HG03565 (cell line): ENCODE data around the gene PSEN1.
A peak's percentile ranks its signal among the peaks of the same experiment; 100 is the strongest.

ENCODE experiments used
- ATAC-seq: cut with Tn5 transposase; IDR thresholded peaks from one replicate; pipeline ENCODE4 v1.9.1; 2021; ENCODE audit warnings: mild to moderate bottlenecking, moderate library complexity; ENCODE audit not compliant: unreplicated experiment

The PSEN1 gene

DNA sequence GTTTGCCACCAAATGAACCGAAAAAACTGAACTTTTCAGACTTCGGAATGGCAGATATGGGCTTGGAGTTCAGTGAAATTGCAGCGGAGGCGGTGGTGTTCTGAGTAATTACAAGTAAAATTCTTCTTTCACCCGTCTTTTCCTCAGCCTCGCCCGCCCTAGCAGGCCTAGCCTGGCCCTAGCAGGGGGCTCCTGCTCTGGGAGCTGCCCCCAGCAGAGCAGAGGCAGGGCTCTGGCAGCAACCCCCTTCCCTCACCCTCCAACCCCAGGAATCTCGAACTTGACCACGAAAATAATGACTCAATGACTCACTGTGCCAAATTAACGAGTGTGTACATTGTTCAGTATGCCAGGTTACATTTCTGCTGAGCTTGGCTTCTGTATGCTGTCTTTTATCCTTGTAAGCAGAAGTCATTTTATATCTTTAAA is 102.1 kb downstream of the PSEN1 start:
- ATAC-seq = no peak

DNA sequence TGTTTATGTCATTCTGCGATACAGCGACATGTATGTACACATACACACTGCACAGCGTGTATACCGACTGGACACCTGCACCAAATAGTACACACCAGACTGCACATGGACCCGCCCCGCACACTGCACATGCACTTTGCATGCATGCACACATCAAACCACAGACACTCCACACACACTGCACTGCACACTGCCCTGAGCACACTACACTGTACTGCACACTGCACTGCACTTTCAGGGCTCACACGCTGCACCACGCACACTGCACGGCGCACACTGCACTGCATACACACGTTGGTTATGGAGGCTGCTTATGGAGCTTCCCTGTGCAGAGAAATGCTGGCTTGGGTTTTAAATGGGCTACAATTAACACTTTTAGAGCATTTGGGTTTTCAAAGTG is 102.6 kb downstream of the PSEN1 start:
- no peak for ATAC-seq

DNA sequence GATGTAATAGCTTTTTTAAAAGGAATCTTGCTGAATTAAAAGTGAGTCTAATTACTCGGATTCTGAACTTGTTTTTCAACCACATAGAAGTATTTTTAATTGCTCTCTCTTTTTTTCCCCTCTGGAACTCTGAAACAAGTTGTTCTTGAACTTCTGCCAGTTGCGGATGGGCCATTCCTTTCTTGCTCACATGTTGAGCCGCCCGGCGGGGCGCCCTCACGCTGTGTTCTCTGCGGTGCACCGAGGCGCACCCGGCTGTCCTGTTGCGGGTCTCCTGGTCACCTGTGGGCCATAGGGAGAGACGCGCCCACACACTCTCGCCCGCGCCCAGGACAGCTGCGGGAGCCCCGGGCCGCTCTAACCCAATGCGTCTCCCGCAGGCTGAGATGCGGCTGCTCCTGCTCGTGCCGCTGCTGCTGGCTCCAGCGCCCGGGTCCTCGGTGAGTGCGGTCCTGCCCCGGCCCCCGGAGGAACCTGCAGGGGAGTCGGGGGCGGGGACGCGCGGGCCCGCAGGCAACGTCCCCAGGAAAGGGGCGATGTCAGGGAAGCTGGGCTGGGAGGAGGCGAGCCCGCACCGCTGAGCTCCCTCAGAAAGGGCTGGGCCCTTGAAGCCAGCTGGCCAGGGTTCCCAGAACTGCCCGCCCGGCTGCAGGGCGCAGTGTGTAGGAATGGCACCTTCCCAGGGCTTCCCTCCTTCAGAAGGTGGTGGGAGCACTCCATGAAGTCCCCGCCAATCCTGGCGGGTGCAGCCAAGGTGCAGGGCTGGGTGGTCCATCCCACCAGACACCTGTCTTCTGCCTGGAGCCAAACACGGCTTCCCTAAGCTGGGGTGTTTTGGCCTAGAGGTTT is 103.3 kb downstream of the PSEN1 start:
- ATAC-seq = no peak

DNA sequence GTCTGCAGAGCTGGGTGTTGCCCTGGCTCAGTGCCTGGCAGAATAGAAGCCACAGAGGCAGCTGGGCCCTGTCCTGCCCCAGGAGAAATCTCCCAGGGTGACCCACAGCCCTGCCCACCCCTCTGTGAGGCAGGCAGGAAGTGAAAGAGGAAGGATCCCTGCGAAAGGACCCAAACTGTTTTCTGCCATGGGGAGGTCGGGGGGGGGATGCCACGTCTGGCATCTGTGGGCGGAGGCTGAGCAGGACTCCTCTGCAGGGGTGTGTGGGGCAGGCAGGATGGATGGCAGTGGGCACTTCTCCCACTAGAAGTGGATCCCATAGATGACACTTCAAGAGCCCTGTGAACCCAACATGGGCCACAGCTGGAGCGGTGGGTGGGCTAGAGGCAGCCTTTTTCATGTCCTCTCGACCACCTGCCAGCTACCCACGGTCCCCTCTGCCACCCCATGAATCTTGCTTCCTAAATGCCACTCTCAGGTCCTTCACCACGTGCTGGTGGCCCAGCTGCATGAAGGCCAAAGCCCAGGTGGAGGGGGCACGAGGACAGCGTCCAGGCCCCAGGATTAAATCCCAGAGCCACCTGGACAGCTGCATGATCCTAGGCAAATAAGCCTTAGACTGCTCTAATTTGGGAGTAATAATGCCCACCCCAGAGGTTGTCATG is 104.6 kb downstream of the PSEN1 start:
- ATAC-seq = no peak

DNA sequence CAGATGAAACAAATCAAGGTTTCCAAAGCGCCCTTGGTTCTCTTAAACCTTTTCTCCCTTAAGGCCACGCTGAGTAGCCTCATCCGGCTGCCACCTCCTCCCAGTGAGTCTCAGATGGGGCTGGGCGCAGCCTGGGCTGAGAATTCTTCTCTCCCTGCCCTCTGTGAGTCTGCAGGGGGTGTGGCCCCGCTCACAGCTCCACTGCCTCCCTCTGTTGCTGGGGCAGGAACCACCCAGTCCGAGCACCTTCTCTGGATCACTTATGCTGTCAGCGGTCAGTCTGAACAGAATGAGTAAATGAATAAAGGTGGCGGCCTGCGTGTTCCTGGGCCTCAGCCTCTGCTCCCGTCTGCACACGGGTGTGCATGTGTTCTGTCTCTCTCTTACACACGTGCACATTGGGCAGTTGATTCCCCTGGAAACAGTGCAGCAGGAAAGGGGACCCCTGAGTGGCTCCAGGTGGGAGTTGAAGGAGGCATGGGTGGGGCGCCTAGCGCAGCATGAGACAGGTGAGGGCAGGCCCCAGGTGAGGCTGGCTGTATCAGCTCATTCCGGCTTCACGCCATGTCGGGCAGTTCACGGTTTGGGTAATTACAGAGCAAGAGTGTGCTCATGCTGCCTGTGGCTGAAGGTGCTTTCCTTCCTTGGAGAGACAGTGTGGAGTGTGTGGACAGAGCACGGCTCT is 105.3 kb downstream of the PSEN1 start:
- ATAC-seq = no peak

DNA sequence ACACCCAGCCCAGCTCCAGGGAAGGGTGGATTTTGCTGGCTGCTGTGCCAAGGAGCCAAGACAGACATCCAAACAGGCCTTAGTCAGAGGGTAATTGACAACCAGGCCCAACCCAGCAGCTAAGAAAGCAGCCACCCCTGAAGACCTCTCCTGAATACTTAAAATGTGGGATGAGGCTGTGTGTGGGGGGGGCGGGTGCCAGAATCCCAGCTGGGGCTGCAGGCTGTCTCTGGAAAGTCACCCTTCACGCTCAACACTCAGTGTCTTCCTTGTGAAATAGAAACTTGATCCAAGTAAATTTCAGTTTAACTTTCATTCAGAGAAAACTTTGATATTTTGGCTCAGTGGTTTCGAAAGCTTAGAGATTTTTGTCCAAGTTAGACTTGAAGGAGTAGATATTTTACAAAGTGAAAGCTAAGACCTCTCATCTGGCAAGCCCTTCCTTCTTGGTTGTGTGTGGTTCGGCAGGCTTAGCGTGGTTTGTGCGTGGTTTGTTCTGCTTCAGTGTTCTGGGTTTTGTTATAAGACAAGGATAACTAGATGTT is 106.1 kb downstream of the PSEN1 start:
- ATAC-seq = no peak

DNA sequence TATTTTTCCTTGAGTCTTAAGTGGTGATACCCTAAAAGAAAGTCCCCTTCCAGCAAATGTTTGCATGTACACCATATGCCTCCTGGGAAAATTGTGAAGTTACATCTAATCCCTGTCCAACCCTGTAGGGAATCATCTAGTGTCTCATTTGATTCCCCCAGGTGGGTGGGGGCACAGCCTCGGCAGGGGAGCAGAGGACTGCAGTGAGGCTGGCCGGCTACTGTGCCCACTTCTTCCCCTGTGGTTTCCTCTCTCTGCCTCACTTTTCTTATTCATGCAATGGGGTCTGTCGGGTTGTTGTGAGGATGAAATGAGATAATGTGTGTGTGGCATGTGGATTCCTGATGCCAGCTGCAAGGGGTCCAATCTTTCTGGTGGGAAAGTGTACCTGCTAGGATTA is 107.0 kb downstream of the PSEN1 start:
- ATAC-seq = no peak

DNA sequence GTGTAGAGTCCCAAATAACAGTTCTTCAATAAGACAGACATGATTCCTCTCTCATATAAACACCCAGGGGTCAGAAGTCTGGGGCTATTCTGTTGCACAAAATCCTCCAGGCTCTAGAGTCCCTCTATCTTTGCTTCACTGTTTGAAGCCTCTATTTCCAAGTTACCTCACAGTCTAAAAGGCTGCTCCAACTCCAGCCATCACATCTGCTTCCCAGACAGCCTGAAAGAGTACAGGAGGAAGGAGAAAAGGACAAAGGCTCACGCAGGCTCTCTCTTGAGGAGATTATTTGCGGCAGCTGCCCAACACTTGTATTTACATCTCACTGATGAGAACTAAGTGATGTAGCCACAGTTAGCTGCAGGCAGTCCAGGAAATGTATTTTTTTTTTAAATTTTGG is 107.4 kb downstream of the PSEN1 start:
- no peak for ATAC-seq

DNA sequence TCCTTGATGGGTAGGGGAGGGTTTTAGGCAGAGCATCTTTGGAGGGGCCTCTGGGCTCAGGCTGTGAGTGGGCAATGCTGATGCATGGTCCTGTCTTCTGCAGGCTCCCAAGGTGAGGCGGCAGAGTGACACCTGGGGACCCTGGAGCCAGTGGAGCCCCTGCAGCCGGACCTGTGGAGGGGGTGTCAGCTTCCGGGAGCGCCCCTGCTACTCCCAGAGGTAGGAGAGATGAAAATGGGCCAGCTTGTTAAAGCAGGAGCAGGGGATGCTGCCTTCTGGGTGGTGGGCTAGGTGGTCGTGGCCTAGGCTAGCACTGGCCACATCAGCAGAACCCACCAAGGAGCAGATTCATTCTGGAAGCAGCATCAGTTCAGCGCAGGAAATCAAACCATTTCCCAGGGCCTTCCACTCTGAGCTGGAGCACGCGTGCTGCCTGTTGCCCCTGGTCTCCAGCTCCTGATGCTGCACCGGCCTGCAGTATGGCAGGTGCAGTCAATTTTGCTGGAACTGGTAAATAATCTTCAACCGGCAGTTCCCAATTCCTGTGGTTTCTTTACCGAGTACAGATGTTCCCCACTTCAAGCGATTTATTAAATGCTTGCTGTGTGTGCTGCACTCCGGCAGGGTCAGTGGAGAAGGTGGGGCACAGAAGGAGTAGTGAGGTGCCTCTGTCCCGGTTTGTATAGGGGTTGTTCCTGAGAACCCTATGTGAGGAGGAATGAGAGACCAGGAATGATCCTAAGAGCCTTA is 108.4 kb downstream of the PSEN1 start:
- ATAC-seq = no peak

DNA sequence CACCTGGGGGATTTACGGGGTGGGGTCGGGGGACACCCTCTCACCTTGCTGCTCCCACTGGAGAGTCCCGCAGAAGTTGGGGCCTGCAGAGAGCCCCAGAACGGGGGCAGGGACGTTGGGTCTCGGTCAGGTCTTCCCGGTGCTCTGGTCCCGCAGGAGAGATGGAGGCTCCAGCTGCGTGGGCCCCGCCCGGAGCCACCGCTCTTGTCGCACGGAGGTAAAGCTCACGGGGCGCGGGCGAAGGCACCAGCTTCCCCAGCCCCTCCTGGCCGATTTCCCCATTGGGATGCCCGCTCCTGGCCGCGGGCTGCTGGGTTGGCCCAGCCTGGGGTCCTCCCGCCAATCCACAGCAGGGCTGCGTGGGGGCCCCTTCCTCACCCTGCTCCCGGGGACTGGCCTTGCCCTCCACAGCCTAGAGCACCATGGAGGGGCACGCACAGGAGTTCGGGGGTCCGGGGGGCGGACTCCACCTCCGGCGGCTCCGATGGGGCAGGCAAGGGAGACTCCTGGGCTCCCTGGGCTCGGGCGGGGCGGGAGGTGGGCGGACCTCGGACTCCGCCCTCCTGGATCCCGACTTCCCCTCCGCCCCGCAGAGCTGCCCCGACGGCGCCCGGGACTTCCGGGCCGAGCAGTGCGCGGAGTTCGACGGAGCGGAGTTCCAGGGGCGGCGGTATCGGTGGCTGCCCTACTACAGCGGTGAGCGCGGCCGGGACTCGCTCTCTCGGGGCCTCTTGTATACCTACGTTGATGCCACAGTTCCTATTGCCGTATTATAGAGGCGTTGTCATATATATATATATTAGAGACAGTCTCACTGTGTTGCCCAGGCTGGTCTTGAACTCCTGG is 109.4 kb downstream of the PSEN1 start:
- peak; percentile 40 for ATAC-seq

DNA sequence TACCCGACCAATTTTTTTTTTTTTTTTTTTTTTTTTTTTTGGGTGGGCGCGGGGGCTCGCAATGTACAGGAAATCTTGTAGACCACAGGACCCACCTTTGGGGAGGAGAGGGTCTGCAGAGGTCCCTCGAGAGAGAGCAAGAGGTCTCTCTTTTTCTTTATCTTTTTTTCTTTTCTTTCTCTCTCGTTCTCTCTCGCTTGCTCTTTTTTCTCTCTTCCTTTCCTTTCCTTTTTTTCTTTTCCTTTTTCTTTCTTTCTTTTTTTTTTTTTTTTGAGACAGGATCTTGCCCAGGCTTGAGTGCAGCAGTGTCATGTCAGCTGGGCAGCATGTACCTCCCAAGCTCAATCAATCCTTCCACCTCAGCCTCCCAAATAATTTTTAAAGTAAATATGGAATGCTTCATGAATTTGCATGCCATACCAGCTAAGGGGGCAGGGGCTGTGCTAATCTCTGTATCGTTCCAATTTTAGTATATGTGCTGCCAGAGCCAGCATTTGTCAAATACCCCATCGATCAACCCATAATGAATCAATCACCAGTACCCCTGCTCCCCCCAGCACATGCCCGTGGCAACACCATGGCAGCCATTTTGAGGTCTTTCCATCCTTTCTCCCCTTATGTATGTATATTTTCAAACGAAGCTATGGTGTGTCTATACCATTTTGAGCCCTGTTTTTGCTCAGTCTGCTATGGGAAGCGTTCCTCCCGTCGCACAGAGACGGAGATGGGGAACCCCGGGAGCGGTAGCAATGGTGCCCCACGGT is 110.3 kb downstream of the PSEN1 start:
- no peak for ATAC-seq

DNA sequence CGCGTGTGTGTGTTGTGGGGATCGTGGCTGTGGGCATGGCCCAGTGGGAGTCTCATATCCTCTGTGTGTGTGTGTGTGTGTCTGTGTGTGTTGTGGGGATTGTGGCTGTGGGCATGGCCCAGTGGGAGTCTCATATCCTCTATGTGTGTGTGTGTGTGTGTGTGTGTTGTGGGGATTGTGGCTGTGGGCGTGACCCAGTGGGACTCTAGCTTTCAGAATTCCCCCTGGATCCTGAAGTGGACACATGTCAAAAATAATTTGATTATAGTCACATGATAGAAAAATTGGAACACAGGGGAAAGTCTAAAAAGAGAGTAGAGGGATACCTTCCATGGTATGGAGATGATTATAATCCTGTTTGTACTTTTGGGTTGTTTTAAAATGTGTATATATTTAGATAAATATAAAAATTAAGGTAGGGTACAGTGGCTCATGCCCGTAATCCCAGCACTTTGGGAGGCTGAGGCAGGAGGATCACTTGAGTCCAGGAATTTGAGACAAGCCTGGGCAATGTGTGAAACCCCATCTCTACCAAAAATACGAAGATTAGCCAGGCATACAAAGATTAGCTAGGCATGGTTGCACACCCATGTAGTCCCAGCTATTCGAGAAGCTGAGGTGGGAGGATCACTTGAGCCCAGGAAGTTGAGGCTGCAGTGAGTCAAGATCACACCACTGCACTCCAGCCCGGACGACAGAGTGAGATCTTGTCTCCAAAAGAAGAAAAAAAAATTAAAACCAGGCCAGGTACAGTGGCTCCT is 112.0 kb downstream of the PSEN1 start:
- ATAC-seq = peak; percentile 33

DNA sequence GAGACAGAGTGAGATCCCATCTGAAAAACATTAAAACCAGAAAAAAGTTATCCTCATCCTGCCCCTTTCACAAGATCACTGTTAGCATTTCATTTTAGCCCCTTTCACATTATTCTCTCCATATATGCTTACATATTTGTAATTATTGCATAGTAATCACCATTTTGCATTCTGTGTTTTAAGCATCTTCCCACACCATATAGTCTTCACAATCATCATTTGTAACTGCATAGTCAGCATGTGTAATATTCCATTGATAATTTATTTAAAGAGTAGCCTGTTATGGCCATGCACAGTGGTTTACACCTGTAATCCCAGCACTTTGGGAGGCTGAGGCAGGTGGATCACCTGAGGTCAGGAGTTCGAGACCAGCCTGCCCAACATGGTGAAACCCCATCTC is 112.8 kb downstream of the PSEN1 start:
- no peak for ATAC-seq

DNA sequence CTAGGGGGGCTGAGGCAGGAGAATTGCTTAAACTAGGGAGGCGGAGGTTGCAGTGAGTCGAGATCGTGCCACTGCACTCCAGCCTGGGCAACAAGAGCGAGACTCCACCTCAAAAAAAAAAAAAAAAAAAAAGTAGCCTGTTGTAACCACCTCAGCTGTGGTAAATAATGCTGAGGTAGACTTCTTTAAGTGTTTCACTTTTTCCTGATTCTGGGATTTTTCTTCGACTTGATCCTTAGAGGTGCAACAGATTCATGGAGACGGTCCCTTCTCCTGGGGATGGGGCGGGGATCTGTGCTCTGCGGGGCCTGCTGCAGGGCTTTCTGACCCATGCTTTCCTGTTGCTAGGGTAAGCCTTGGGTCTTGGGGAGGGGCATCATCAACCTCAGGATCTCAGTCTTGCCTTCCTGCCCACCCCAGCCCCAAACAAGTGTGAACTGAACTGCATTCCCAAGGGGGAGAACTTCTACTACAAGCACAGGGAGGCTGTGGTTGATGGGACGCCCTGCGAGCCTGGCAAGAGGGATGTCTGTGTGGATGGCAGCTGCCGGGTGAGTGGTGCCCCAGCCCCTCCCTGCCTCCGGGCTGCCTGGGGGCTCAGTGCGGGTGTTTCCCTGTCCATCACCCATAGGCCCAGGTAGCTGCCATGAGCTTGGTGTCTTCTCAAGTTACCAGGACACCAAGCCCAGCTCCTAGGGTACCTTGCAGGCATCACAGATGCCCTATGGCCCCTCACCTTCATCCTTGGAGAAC is 113.4 kb downstream of the PSEN1 start:
- no peak for ATAC-seq

DNA sequence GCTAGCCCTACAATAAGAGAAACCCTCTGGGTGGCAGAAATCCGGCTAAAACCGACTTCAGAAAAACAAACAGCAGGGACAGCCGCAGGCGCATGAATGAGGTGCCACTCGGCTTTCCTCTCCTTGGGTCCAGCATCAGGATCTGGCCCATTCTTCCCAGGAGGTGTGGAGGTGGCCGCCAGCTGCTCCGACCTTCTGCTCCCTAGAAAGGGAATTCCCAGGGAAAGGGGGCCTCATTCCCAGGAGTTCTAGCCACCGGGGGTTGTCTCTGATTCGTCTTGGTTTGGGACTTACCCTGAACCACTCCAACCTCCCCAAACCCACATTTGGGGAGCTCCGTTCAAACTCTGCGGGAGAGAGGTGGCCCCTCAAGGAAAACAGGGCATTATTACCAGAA is 114.0 kb downstream of the PSEN1 start:
- no peak for ATAC-seq

DNA sequence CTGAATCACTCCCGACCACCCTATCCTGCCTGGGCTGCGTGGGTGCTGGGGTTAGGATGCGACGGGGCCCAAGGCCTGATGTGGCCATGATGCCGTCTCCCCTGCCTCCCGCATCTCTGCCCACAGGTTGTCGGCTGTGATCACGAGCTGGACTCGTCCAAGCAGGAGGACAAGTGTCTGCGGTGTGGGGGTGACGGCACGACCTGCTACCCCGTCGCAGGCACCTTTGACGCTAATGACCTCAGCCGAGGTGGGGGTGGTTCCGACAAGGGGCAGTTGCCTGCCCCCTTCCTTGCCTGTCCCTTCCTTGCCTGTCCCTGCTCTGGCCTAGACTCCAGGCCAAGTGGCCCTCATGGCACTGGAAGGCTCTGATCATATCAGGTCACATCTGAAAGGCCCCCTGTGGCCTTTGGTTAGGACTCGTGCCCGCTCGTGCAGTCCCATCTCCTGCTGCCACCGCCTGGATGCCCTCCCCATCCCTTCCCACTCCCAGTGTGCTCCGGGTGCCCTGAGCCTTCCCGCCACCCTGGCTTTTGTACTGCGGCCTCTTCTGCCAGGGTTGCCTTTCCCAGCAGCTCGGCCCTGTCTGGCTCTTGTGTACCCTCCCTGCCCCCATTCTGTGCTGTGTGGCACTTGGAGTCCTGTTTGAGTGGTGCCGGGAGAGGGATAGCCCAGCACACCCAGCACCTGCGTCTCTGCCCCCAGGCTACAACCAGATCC is 114.6 kb downstream of the PSEN1 start:
- no peak for ATAC-seq

DNA sequence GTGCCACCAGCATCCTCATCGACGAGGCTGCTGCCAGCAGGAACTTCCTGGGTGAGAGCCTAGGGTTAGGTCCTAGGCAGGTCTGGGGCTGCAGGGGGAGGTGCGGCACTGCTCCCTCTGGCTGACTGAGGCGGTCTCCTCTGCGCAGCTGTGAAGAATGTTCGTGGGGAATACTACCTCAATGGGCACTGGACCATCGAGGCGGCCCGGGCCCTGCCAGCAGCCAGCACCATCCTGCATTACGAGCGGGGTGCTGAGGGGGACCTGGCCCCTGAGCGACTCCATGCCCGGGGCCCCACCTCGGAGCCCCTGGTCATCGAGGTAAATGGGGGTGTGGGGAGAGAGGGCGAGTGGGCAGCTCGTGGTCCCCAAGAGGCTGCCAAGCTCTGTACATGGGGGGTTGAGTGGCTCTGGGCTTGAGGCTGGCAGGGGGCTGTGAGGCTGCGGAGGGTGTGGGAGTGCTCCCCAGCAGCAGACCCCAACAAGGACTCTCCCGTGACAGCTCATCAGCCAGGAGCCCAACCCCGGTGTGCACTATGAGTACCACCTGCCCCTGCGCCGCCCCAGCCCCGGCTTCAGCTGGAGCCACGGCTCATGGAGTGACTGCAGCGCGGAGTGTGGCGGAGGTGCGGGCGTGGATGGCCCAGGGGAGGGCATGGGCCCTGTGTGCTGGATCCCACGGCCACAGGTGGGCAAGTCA is 115.4 kb downstream of the PSEN1 start:
- ATAC-seq = no peak
